ENCODE results near the gene TET1.

DNA sequence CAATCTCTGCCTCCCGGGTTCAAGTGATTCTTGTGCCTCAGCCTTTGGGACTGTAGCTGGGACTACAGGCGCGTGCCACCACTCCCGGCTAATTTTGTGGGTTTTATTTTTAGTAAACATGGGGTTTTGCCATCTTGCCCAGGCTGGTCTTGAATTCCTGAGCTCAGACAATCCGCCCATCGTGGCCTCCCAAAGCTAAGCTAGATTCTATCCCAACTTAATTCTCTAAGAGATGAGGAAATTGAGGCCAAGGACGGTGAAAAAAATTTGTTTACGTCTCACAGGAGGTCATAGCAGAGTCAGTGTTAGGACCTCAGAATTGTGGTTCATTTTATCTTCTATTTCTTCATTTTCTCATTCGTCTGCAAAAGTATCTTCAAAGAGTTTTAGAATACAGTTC is 167.0 kb downstream of the TET1 start:
- TF ChIP-seq, protein P1, sequence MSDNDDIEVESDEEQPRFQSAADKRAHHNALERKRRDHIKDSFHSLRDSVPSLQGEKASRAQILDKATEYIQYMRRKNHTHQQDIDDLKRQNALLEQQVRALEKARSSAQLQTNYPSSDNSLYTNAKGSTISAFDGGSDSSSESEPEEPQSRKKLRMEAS (CRISPR knock-in tag; IDR thresholded peaks at IDR 0.05): no peak
- no peak for TF ChIP-seq CTCF (IDR thresholded peaks at IDR 0.05 in 2 of 3, conservative IDR thresholded peaks at IDR 0.05 in 1 of 3; ENCODE audit: insufficient read depth in 2 of 3, low read depth in 1 of 3, low read length in 3 of 3)
- TF ChIP-seq DNMT1 (IDR thresholded peaks at IDR 0.05): no peak
- TF ChIP-seq, protein P2, sequence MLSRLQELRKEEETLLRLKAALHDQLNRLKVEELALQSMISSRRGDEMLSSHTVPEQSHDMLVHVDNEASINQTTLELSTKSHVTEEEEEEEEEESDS (CRISPR knock-in tag; IDR thresholded peaks at IDR 0.05): no peak
- no peak for TF ChIP-seq NCOA1 (IDR thresholded peaks at IDR 0.05; ENCODE audit: low read depth)
- TF ChIP-seq FOXJ3 (CRISPR knock-in tag; IDR thresholded peaks at IDR 0.05): no peak
- no peak for TF ChIP-seq CREBBP (IDR thresholded peaks at IDR 0.05; ENCODE audit: low read depth, low read length)
- no peak for TF ChIP-seq NRF1 (conservative IDR thresholded peaks at IDR 0.05 in 1 of 2, IDR thresholded peaks at IDR 0.05 in 1 of 2)
- no peak for TF ChIP-seq TFAM (CRISPR knock-in tag; conservative IDR thresholded peaks at IDR 0.05)
- no peak for TF ChIP-seq HINFP (tag; conservative IDR thresholded peaks at IDR 0.05; ENCODE audit: low read depth)
- no peak for TF ChIP-seq RBM39 (optimal IDR thresholded peaks at IDR 0.05; ENCODE audit: low read depth, low read length)

Data from K562 (cell line).